Measurements from ENCODE around the gene PGAP6.
A peak's percentile ranks its signal among the peaks of the same experiment; 100 is the strongest.
"Not testable (repeated sequence)": the region's sequence is repeated elsewhere in the genome, so short reads cannot be mapped to it uniquely, and the experiment has no call there.

PGAP6 gene

DNA sequence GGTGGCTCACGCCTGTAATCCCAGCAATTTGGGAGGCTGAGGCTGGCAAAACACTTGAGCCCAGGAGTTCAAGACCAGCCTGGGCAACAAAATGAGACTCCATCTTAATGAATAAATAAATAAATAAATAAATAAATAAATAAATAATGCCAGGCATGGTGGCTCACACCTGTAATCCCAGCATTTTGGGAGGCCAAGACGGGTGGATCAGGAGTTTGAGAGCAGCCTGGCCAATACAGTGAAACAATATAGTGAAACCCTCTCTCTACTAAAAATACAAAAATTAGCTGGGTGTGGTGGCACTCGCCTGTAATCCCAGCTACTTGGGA lies 33.4 kb upstream of the PGAP6 start:
- not testable (repeated sequence) for H3K4me3 ChIP-seq (ENCODE audit: low read depth, low read length); H3K9me3 ChIP-seq (ENCODE audit: control insufficient read depth, insufficient read depth, low read length); H3K4me1 ChIP-seq (ENCODE audit: control insufficient read depth, insufficient read depth, low read length); H3K9ac ChIP-seq (ENCODE audit: low read depth, low read length); H3K27me3 ChIP-seq (ENCODE audit: control insufficient read depth, insufficient read depth, low read length)
- peaks cover 12% of the 10 kb centered on the region for H3K36me3 ChIP-seq (ENCODE audit: control insufficient read depth, insufficient read depth, low read length)

DNA sequence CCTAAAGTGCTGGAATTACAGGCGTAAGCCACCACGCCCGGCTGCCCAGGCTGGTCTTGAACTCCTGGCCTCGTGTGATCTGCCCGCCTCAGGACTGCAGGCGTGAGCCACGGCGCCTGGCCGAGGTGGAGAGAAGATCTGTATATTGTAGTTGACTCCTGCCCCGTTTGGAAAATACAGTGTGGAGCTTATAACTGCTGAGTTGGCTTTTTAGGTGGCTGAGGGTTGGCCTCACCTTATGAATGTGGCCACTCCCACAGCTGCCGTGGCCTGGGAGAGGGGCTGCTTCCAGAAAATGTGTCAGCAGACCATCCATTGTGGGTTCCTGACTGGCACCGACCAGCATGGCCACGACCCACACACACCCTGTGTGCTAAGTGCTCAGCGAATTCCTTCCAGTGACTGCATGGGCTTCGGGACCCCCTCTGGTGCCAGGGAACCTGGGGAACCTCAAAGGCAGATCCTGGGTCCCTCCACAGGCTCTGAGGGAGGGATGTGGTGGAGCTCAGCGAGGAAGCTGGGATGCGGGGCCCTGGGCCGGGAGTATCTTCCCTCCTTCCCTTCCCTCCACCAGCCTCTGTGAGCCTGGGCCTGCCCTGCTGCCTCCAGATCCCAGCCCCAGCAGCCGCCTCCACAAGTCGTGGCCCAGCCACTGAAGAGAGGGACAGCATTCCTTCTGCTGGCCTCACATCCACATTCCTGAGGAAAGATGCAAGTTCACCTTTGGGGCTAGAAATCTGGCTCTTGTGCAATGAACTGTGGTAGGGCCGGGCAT lies 32.8 kb upstream of the PGAP6 start:
- Histone ChIP-seq H3K9ac (ENCODE audit: low read depth, low read length) (no peak overlapping the region), H3K9me3 (ENCODE audit: control insufficient read depth, insufficient read depth, low read length) (no peaks in the 10 kb centered on the region), H3K36me3 (ENCODE audit: control insufficient read depth, insufficient read depth, low read length) (peaks cover 12% of the 10 kb centered on the region), H3K4me1 (ENCODE audit: control insufficient read depth, insufficient read depth, low read length) (no peaks in the 10 kb centered on the region), H3K27me3 (ENCODE audit: control insufficient read depth, insufficient read depth, low read length) (no peaks in the 10 kb centered on the region), H3K4me3 (ENCODE audit: low read depth, low read length) (no peak overlapping the region)

DNA sequence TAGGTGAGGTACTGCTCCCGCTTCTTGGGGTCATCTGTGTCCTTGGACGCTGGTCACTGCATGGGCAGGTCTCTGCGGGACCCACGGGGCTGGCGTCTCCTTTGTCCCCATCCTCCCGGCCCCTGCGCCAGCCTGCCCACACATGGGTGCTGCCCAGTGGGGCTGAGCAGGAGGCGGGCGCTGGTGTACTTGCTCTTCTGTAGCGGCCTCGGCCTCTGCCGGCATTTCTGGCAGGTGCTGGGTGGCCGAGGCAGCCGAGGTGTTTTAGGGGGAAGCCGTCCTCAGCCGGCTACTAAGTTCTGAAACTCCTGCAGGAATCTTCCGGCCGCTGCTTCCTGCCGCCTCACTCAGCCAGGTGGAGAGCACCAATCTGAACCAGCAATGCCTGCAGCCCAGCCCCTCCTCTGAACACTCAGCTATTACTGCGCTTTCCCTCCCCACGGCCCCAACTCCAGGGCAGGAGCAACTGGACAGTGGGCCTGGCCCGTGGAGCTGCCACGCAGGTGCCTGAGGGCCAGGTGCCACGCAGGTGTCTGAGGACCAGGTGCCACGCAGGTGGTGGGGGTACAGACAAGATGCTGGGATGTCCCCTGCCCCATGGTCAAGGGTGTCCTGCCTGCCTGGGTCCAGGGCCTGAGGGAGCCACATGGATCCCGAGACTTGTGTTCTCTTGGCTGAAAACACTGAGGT lies 29.9 kb upstream of the PGAP6 start:
- H3K9me3 ChIP-seq (ENCODE audit: control insufficient read depth, insufficient read depth, low read length): no peaks in the 10 kb centered on the region
- no peak overlapping the region for H3K9ac ChIP-seq (ENCODE audit: low read depth, low read length)
- H3K4me3 ChIP-seq (ENCODE audit: low read depth, low read length): no peak overlapping the region
- H3K36me3 ChIP-seq (ENCODE audit: control insufficient read depth, insufficient read depth, low read length): peaks cover 19% of the 10 kb centered on the region
- H3K27me3 ChIP-seq (ENCODE audit: control insufficient read depth, insufficient read depth, low read length): no peaks in the 10 kb centered on the region
- no peaks in the 10 kb centered on the region for H3K4me1 ChIP-seq (ENCODE audit: control insufficient read depth, insufficient read depth, low read length)

DNA sequence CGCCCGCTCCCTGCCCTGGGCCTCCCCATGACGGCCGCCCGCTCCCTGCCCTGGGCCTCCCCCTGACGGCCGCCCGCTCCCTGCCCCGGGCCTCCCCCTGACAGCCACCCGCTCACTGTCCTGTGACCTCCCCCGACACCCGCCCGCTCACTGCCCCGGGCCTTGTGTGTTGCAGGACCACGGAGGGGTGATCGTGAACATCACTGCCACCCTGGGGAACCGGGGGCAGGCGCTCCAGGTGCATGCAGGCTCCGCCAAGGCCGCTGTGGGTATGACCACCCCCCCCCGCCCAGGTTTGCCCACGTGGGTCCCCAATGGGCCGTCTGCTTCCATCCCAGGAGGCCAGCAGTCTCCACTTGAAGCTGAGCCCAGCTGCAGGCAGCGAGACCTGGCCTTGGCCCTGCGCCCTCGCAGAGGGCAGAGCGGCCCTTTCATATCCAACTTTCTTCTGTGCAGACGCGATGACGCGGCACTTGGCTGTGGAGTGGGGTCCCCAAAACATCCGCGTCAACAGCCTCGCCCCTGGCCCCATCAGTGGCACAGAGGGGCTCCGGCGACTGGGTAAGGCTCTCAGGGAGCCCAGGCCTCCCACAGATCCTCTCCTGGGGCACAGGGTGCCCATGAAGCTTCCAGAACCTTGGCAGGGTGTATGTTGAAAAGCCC lies 28.9 kb upstream of the PGAP6 start:
- peaks cover 19% of the 10 kb centered on the region for H3K36me3 ChIP-seq (ENCODE audit: control insufficient read depth, insufficient read depth, low read length)

DNA sequence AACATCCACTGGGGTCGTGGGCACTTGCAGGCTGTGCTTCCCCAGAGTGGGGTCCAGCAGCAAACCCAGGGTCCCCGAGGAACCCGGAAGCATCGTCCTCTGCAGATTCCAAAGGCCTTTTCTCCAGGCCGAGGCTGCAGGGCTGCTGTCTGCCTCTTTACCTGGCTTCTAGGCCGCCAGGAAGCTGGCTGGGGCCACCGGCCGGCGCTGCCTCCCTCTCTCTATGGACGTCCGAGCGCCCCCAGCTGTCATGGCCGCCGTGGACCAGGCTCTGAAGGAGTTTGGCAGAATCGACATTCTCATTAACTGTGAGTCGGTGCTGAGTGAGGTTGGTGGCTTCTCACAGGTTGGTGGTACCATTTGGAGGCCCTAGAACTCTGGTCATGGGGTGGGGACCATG lies 25.5 kb upstream of the PGAP6 start:
- H3K9ac ChIP-seq (ENCODE audit: low read depth, low read length): no peak overlapping the region
- peaks cover 19% of the 10 kb centered on the region for H3K36me3 ChIP-seq (ENCODE audit: control insufficient read depth, insufficient read depth, low read length)
- H3K4me3 ChIP-seq (ENCODE audit: low read depth, low read length): no peak overlapping the region
- no peaks in the 10 kb centered on the region for H3K4me1 ChIP-seq (ENCODE audit: control insufficient read depth, insufficient read depth, low read length)
- H3K27me3 ChIP-seq (ENCODE audit: control insufficient read depth, insufficient read depth, low read length): no peaks in the 10 kb centered on the region
- no peaks in the 10 kb centered on the region for H3K9me3 ChIP-seq (ENCODE audit: control insufficient read depth, insufficient read depth, low read length)

More for the DNA sequence above, 28.9 kb upstream of the PGAP6 start:
- Histone ChIP-seq H3K9me3 (ENCODE audit: control insufficient read depth, insufficient read depth, low read length) (no peaks in the 10 kb centered on the region), H3K4me3 (ENCODE audit: low read depth, low read length) (no peak overlapping the region), H3K9ac (ENCODE audit: low read depth, low read length) (no peak overlapping the region), H3K4me1 (ENCODE audit: control insufficient read depth, insufficient read depth, low read length) (no peaks in the 10 kb centered on the region), H3K27me3 (ENCODE audit: control insufficient read depth, insufficient read depth, low read length) (no peaks in the 10 kb centered on the region)

DNA sequence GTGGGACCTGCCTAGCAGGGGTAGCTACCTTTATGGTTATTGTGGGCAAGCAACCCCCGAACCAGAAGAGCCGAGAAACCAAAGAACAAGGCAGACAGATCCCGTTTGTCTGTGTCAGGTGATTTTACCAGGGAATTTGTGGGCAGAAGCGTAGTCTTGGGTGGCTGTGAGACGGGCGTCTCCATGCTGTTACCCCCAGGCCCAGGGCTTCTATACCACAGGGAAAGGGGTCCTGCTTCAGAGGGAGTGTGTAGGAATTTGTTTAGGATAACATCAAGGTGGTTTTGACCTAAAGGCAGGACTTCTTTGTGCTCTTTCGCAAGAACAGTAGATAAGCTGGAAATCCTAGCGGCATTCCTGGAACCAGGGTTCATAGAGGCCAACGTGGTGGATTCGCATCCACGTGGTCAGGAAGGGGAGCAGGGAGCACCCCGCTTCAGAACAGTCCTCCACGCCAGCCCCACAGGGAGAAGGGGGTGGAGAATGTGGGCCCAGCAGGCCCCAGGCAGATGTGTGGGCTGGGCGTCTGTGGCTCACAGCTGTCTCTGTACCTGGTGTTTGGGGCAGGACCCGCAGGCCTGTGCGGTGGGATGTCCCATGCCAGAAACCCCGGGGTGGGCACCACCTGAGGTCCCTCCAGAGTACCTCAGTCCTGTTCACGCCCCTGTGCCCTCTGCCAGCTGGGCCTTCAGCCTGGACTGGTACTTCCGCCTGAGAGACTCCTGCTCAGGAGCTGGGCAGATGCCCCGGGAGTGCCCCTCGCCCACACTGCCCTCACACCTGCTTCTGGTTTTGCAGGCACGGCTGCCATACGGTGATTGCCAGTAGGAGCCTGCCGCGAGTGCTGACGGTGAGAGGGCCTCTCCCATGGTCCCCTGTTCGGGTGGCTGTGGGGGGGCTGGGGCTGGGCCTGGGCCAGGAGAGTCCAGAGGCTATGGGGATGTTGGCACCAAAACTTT lies 24.0 kb upstream of the PGAP6 start:
- Histone ChIP-seq H3K27me3 (ENCODE audit: control insufficient read depth, insufficient read depth, low read length) (no peaks in the 10 kb centered on the region), H3K36me3 (ENCODE audit: control insufficient read depth, insufficient read depth, low read length) (peaks cover 10% of the 10 kb centered on the region), H3K4me3 (ENCODE audit: low read depth, low read length) (no peak overlapping the region), H3K4me1 (ENCODE audit: control insufficient read depth, insufficient read depth, low read length) (no peaks in the 10 kb centered on the region), H3K9ac (ENCODE audit: low read depth, low read length) (no peak overlapping the region), H3K9me3 (ENCODE audit: control insufficient read depth, insufficient read depth, low read length) (no peaks in the 10 kb centered on the region)

DNA sequence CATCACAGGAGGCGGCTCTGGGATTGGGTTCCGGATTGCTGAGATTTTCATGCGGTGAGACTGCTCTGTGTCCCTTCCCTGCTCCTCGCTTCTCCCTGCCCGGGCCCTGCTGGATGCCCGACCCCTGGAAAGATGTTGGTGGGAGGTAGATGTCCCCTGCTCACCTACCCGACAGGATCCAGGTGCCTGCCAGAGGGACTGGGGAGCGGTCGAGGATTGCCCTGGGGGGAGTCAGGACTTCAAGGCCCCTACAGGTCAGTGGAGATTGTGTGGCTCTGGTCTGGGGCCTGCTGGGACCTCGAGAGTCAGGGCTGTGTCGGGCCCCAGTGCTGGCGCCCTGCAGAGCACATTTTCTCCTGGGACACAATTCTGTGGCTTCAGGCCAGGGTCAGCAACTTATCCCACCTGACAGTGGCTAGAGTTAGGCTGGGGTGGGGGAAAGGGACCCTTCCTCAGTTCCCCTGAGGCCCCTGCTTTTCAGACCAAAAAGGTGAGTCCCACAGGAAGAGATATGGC lies 23.3 kb upstream of the PGAP6 start:
- Histone ChIP-seq H3K4me3 (ENCODE audit: low read depth, low read length) (no peak overlapping the region), H3K9ac (ENCODE audit: low read depth, low read length) (no peak overlapping the region), H3K9me3 (ENCODE audit: control insufficient read depth, insufficient read depth, low read length) (no peaks in the 10 kb centered on the region), H3K27me3 (ENCODE audit: control insufficient read depth, insufficient read depth, low read length) (no peaks in the 10 kb centered on the region), H3K4me1 (ENCODE audit: control insufficient read depth, insufficient read depth, low read length) (peaks cover 3% of the 10 kb centered on the region), H3K36me3 (ENCODE audit: control insufficient read depth, insufficient read depth, low read length) (peaks cover 7% of the 10 kb centered on the region)

DNA sequence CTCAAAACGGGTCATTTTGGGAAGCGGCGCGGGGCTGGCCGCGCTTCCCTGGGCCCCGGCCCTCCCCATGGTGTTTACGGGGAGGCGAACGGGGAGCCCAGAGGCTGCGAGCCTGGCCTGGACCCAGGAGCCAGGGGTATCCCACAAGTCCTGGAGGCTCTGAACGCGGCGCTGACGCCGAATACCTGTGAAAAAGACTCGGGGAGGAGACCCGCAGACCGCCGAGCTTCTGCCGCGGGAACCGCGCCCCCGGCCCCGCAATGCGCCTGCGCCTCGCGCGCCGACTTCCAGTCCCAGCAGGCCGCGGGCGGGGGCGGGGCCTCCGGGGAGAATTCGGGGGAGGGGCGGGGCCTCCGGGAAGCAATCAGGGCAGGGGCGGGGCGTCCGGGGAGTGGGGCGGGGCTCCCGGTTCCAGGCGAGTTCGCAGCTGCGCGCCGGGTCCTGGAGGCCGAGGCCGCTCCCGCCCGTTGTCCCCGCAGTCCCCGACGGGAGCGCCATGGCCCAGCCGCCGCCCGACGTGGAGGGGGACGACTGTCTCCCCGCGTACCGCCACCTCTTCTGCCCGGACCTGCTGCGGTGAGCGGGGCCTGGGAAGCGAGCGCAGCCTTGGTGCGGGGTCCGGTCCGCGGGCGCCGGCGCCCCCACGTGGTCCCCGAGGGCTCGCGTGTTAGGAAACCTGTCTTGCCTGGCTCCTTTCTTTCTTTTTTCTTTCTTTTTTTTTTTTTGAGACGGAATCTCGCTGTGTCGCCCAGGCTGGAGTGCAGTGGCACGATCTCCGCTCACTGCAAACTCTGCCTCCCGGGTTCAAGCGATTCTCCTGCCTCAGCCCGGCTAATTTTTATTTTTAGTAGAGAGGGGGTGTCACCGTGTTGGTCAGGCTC lies 19.9 kb upstream of the PGAP6 start, which contains the start of gene DECR2:
Gene DECR2, plus strand, starts transcription at position 418 of the 881 bp plus-strand sequence. Its CDS starts 79 bp downstream, at position 497.
- Histone ChIP-seq H3K4me3 (ENCODE audit: low read depth, low read length) (peak within 1 kb of the TSS; percentile 68), H3K9me3 (ENCODE audit: control insufficient read depth, insufficient read depth, low read length) (no peaks in the 10 kb centered on the region), H3K36me3 (ENCODE audit: control insufficient read depth, insufficient read depth, low read length) (peaks cover 9% of the 10 kb centered on the region), H3K27me3 (ENCODE audit: control insufficient read depth, insufficient read depth, low read length) (no peaks in the 10 kb centered on the region), H3K4me1 (ENCODE audit: control insufficient read depth, insufficient read depth, low read length) (peaks cover 3% of the 10 kb centered on the region), H3K9ac (ENCODE audit: low read depth, low read length) (peak within 1 kb of the TSS; percentile 65)

DNA sequence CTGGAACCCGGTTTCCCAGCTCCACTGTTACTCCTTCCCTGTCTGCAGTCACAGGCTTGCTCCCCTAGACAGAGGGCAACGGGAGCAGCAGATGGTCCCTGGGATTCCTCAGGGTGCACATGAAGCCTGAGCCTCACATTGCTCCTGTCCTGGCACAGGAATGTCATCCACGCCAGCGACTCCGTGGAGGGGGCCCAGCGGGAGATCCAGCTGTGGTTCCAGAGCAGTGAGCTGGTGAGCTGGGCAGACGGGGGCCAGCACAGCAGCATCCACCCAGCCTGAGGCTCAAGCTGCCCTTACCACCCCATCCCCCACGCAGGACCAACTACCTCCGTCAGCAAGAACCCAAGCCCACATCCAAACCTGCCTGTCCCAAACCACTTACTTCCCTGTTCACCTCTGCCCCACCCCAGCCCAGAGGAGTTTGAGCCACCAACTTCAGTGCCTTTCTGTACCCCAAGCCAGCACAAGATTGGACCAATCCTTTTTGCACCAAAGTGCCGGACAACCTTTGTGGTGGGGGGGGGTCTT lies 18.3 kb upstream of the PGAP6 start:
- H3K9me3 ChIP-seq (ENCODE audit: control insufficient read depth, insufficient read depth, low read length): no peaks in the 10 kb centered on the region
- no peaks in the 10 kb centered on the region for H3K27me3 ChIP-seq (ENCODE audit: control insufficient read depth, insufficient read depth, low read length)
- peaks cover 9% of the 10 kb centered on the region for H3K36me3 ChIP-seq (ENCODE audit: control insufficient read depth, insufficient read depth, low read length)
- H3K9ac ChIP-seq (ENCODE audit: low read depth, low read length): no peak overlapping the region
- H3K4me3 ChIP-seq (ENCODE audit: low read depth, low read length): peak overlapping the region; percentile 68
- H3K4me1 ChIP-seq (ENCODE audit: control insufficient read depth, insufficient read depth, low read length): peaks cover 7% of the 10 kb centered on the region

DNA sequence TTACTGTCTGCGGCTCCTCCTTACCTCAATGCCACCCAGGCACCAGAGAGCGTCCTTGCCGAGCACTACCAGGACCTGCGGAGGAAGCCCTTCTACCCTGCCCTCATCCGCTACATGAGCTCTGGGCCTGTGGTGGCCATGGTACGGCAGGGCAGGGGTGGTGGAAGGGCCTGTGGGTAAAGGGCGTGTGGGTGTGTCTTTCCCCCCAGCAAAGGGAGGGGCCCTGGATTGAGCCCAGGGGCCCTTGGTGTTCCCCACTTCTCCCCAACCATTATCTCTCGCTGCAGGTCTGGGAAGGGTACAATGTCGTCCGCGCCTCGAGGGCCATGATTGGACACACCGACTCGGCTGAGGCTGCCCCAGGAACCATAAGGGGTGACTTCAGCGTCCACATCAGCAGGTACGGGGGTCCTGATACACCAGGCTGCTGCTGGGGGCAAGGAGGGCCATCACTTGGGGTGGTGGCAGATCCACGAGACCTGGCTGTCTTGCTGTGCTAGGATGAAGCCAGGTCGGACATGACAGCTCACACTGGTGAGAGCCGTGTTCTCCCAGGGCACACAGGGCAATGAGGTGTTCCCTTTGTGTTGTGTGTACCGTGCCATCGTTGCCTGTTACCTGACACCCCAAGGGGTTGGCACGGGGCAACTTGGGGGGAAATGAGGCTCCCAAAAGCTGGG lies 17.7 kb upstream of the PGAP6 start:
- no peaks in the 10 kb centered on the region for H3K9me3 ChIP-seq (ENCODE audit: control insufficient read depth, insufficient read depth, low read length)
- peaks cover 7% of the 10 kb centered on the region for H3K4me1 ChIP-seq (ENCODE audit: control insufficient read depth, insufficient read depth, low read length)
- no peaks in the 10 kb centered on the region for H3K27me3 ChIP-seq (ENCODE audit: control insufficient read depth, insufficient read depth, low read length)
- no peak overlapping the region for H3K4me3 ChIP-seq (ENCODE audit: low read depth, low read length)
- no peak overlapping the region for H3K9ac ChIP-seq (ENCODE audit: low read depth, low read length)
- H3K36me3 ChIP-seq (ENCODE audit: control insufficient read depth, insufficient read depth, low read length): peaks cover 9% of the 10 kb centered on the region

Measured in iPS-15b (cell line).